AG04449 (cell line): ENCODE results near the gene ABCC8.
"Not testable (repeated sequence)": the region's sequence is repeated elsewhere in the genome, so short reads cannot be mapped to it uniquely, and the experiment has no call there.

Experiments
- CTCF ChIA-PET: fragments of 350-600 bp; formaldehyde crosslinking; extraction: SDS; loops from one replicate; lab custom pipeline; 2021; ENCODE audit warnings: antibody characterized with exemption; lab: Yijun Ruan, JAX
- POLR2A ChIA-PET: fragments of 400-600, 350-600 bp; formaldehyde crosslinking; extraction: SDS; loops from one replicate; lab custom pipeline; 2020; ENCODE audit warnings: antibody characterized with exemption, inconsistent platforms; lab: Yijun Ruan, JAX
- DNase-seq: peaks from one replicate; pipeline ENCODE4 v3.0.0-alpha.2; 2010; ENCODE audit warnings: low read depth, low spot score
- H3K4me3 ChIP-seq: 2 replicates; pipeline ENCODE4 v1.5.1; 2011; ENCODE audit warnings: low read depth, mild to moderate bottlenecking, control low read depth, low read length
- CTCF ChIP-seq: IDR thresholded peaks from one replicate; pipeline ENCODE4 v1.5.1; 2011; ENCODE audit warnings: mild to moderate bottlenecking, moderate library complexity, low read length, control low read depth, inconsistent platforms; ENCODE audit not compliant: insufficient read depth; ENCODE audit errors: missing control alignments

The ABCC8 gene

GRCh38 chr11:17428925-17429324 is 47.7 kb downstream of the ABCC8 start:
- no peak overlapping the region for H3K4me3 ChIP-seq
- ChIA-PET CTCF (interaction anchor here (0.9 kb wide), 1 partner anchor 45 kb away, joined by 3 read pairs; no protein-coding TSS in a partner anchor), POLR2A (no interaction called here)
- DNase-seq: no peak
- TF ChIP-seq CTCF: no peak

- ChIA-PET POLR2A (no interaction called here), CTCF (interaction anchor here (0.9 kb wide), 1 partner anchor 45 kb away, joined by 3 read pairs; no protein-coding TSS in a partner anchor)
- no peak for DNase-seq
These were observed 48.4 kb downstream of the ABCC8 start for GRCh38 chr11:17428261-17428660.

GRCh38 chr11:17426233-17426632 is 50.4 kb downstream of the ABCC8 start:
- POLR2A ChIA-PET, DNase-seq, H3K4me3 ChIP-seq, CTCF ChIA-PET: not testable (repeated sequence)

More at GRCh38 chr11:17428261-17428660, 48.4 kb downstream of the ABCC8 start:
- no peak for TF ChIP-seq CTCF
- H3K4me3 ChIP-seq: no peak overlapping the region

GRCh38 chr11:17423533-17424310 is 52.9 kb downstream of the ABCC8 start:
- POLR2A ChIA-PET: no interaction called here
- CTCF ChIA-PET: no interaction called here
- no peak for TF ChIP-seq CTCF
- H3K4me3 ChIP-seq: no peak overlapping the region
- DNase-seq: no peak

GRCh38 chr11:17421781-17422180 is 54.9 kb downstream of the ABCC8 start:
- no peak for TF ChIP-seq CTCF
- CTCF ChIA-PET: no interaction called here
- no peak overlapping the region for H3K4me3 ChIP-seq
- POLR2A ChIA-PET: no interaction called here
- no peak for DNase-seq

GRCh38 chr11:17418444-17419081 is 58.1 kb downstream of the ABCC8 start:
- DNase-seq: no peak
- CTCF ChIA-PET: interaction anchor here (1.0 to 1.3 kb wide), 3 partner anchors 13 to 36 kb away, joined by 3 to 4 read pairs (median 4); no protein-coding TSS in a partner anchor
- no peak overlapping the region for H3K4me3 ChIP-seq
- POLR2A ChIA-PET: no interaction called here
- TF ChIP-seq CTCF: no peak
